Activated T-helper 2 cell treated with anti-CD3 and anti-CD28 coated beads, Interferon-gamma antibody, Interleukin-2, Interleukin-4, amounts not matched to agents 10 μg/mL and 5 μg/mL and 100 μg/mL, durations not matched to agents 14 hours and 24 hours and 36 hours (primary cell): ENCODE data around the gene HELZ. TPM values are rescaled to one million over a fixed set of nuclear protein-coding genes. Genes with fewer than 3 reads are reported as not detected.
"Not testable (repeated sequence)": the region's sequence is repeated elsewhere in the genome, so short reads cannot be mapped to it uniquely, and the experiment has no call there.

ENCODE experiments used
- DNase-seq: peaks from one replicate; pipeline ENCODE4 v3.0.0; 2021; ENCODE audit warnings: low spot score
- H3K27ac Mint-ChIP-seq: one replicate; pipeline ENCODE4 v1.8.0; 2021; ENCODE audit warnings: mixed read lengths
- H3K27me3 Mint-ChIP-seq: one replicate; pipeline ENCODE4 v1.8.0; 2021; ENCODE audit warnings: low read depth, mixed read lengths
- H3K36me3 Mint-ChIP-seq: one replicate; pipeline ENCODE4 v1.8.0; 2021; ENCODE audit warnings: low read depth, mixed read lengths
- H3K4me1 Mint-ChIP-seq: one replicate; pipeline ENCODE4 v1.8.0; 2021; ENCODE audit warnings: low read depth, mixed read lengths
- H3K4me3 Mint-ChIP-seq: one replicate; pipeline ENCODE4 v1.8.0; 2021; ENCODE audit warnings: low read depth, mild to moderate bottlenecking, moderate library complexity, mixed read lengths
- H3K9me3 Mint-ChIP-seq: one replicate; pipeline ENCODE4 v1.8.0; 2021; ENCODE audit warnings: mixed read lengths
- intact Hi-C: fragments of 100-400 bp; cut with micrococcal nuclease; formaldehyde crosslinking; loops from one replicate; pipeline ENCODE4 v1.15.1; 2023
- total RNA-seq: library from RNA; stranded (reverse); gene quantifications from 2 replicates; pipeline ENCODE4 v1.2.3, GENCODE V29; 2022

The HELZ gene
- total RNA-seq, 1 donor from 2014 or later, result 67.1 TPM

GRCh38 chr17:67139289-67139688, 105.7 kb downstream of the HELZ start:
- intact Hi-C loops, result no loop called here
- H3K27me3 Mint-ChIP-seq, result no peaks in the 10 kb centered on the region
- DNase-seq, result no peak
- H3K9me3 Mint-ChIP-seq, result peaks cover 5% of the 10 kb centered on the region
- H3K4me1 Mint-ChIP-seq, result peaks cover 27% of the 10 kb centered on the region
- peaks cover 71% of the 10 kb centered on the region for H3K36me3 Mint-ChIP-seq
- H3K4me3 Mint-ChIP-seq, result no peak overlapping the region
- H3K27ac Mint-ChIP-seq, result no peak overlapping the region

GRCh38 chr17:67138392-67138791, 106.6 kb downstream of the HELZ start:
- H3K4me1 Mint-ChIP-seq, result peaks cover 27% of the 10 kb centered on the region
- no peak for DNase-seq
- H3K27ac Mint-ChIP-seq, result no peak overlapping the region
- peaks cover 5% of the 10 kb centered on the region for H3K9me3 Mint-ChIP-seq
- intact Hi-C loops, result no loop called here
- no peak overlapping the region for H3K4me3 Mint-ChIP-seq
- H3K27me3 Mint-ChIP-seq, result no peaks in the 10 kb centered on the region
- H3K36me3 Mint-ChIP-seq, result peaks cover 65% of the 10 kb centered on the region

- peak overlapping the region; percentile 6 for H3K27ac Mint-ChIP-seq
- H3K9me3 Mint-ChIP-seq, result peaks cover 5% of the 10 kb centered on the region
Measured at GRCh38 chr17:67137860-67138259, 107.1 kb downstream of the HELZ start.

GRCh38 chr17:67137026-67137370, 108.0 kb downstream of the HELZ start:
- H3K9me3 Mint-ChIP-seq, result peaks cover 2% of the 10 kb centered on the region
- intact Hi-C loops, result no loop called here
- H3K36me3 Mint-ChIP-seq, result peaks cover 58% of the 10 kb centered on the region
- no peak for DNase-seq
- H3K27me3 Mint-ChIP-seq, result no peaks in the 10 kb centered on the region
- no peak overlapping the region for H3K4me3 Mint-ChIP-seq
- H3K4me1 Mint-ChIP-seq, result peaks cover 27% of the 10 kb centered on the region
- no peak overlapping the region for H3K27ac Mint-ChIP-seq

More at GRCh38 chr17:67137860-67138259, 107.1 kb downstream of the HELZ start:
- intact Hi-C loops, result no loop called here
- Mint-ChIP-seq H3K4me1 (peaks cover 27% of the 10 kb centered on the region), H3K27me3 (no peaks in the 10 kb centered on the region), H3K4me3 (no peak overlapping the region), H3K36me3 (peaks cover 63% of the 10 kb centered on the region)
- DNase-seq, result no peak

- no peaks in the 10 kb centered on the region for H3K27me3 Mint-ChIP-seq
- intact Hi-C loops, result no loop called here
- no peak for DNase-seq
- H3K4me3 Mint-ChIP-seq, result no peak overlapping the region
- peaks cover 56% of the 10 kb centered on the region for H3K36me3 Mint-ChIP-seq
- H3K4me1 Mint-ChIP-seq, result peaks cover 27% of the 10 kb centered on the region
- H3K27ac Mint-ChIP-seq, result no peak overlapping the region
- H3K9me3 Mint-ChIP-seq, result no peaks in the 10 kb centered on the region
Measured at GRCh38 chr17:67136191-67137025, 108.6 kb downstream of the HELZ start.

GRCh38 chr17:67133161-67133560, 111.8 kb downstream of the HELZ start:
- Mint-ChIP-seq H3K9me3 (no peaks in the 10 kb centered on the region), H3K4me1 (peaks cover 4% of the 10 kb centered on the region), H3K27ac (no peak overlapping the region), H3K4me3 (no peak overlapping the region), H3K36me3 (peaks cover 41% of the 10 kb centered on the region), H3K27me3 (no peaks in the 10 kb centered on the region)
- no peak for DNase-seq
- intact Hi-C loops, result no loop called here

- H3K27me3 Mint-ChIP-seq, result no peaks in the 10 kb centered on the region
- DNase-seq, result no peak
- intact Hi-C loops, result no loop called here
Measured at GRCh38 chr17:67132366-67132765, 112.6 kb downstream of the HELZ start.

GRCh38 chr17:67130768-67131167, 114.2 kb downstream of the HELZ start:
- no peak for DNase-seq
- intact Hi-C loops, result no loop called here
- Mint-ChIP-seq H3K27me3 (no peaks in the 10 kb centered on the region), H3K36me3 (peaks cover 26% of the 10 kb centered on the region), H3K4me3 (no peak overlapping the region), H3K4me1 (no peaks in the 10 kb centered on the region), H3K27ac (no peak overlapping the region), H3K9me3 (no peaks in the 10 kb centered on the region)

More at GRCh38 chr17:67132366-67132765, 112.6 kb downstream of the HELZ start:
- Mint-ChIP-seq H3K4me1 (no peaks in the 10 kb centered on the region), H3K4me3 (no peak overlapping the region), H3K36me3 (peaks cover 36% of the 10 kb centered on the region), H3K9me3 (no peaks in the 10 kb centered on the region), H3K27ac (no peak overlapping the region)

- intact Hi-C loops, result loop anchor here (5.0 kb wide), 1 partner anchor 362 kb away; no protein-coding TSS in a partner anchor
- no peak overlapping the region for H3K4me3 Mint-ChIP-seq
- peaks cover 3% of the 10 kb centered on the region for H3K4me1 Mint-ChIP-seq
- no peak for DNase-seq
- H3K27me3 Mint-ChIP-seq, result no peaks in the 10 kb centered on the region
- H3K36me3 Mint-ChIP-seq, result peaks cover 20% of the 10 kb centered on the region
- no peak overlapping the region for H3K27ac Mint-ChIP-seq
- H3K9me3 Mint-ChIP-seq, result no peaks in the 10 kb centered on the region
Measured at GRCh38 chr17:67129283-67129682, 115.7 kb downstream of the HELZ start.

- H3K4me3 Mint-ChIP-seq, result no peak overlapping the region
- DNase-seq, result no peak
- no peaks in the 10 kb centered on the region for H3K27me3 Mint-ChIP-seq
- H3K27ac Mint-ChIP-seq, result no peak overlapping the region
- H3K4me1 Mint-ChIP-seq, result peaks cover 3% of the 10 kb centered on the region
- no peaks in the 10 kb centered on the region for H3K9me3 Mint-ChIP-seq
- intact Hi-C loops, result loop anchor here (5.0 kb wide), 1 partner anchor 361 kb away; no protein-coding TSS in a partner anchor
- H3K36me3 Mint-ChIP-seq, result peaks cover 21% of the 10 kb centered on the region
Measured at GRCh38 chr17:67128700-67129099, 116.3 kb downstream of the HELZ start.

GRCh38 chr17:67127925-67128324, 117.1 kb downstream of the HELZ start:
- Mint-ChIP-seq H3K9me3 (no peaks in the 10 kb centered on the region), H3K27ac (no peak overlapping the region), H3K36me3 (peaks cover 21% of the 10 kb centered on the region), H3K27me3 (no peaks in the 10 kb centered on the region), H3K4me3 (no peak overlapping the region), H3K4me1 (peaks cover 4% of the 10 kb centered on the region)
- intact Hi-C loops, result loop anchor here (5.0 kb wide), 1 partner anchor 361 kb away; no protein-coding TSS in a partner anchor
- DNase-seq, result no peak

- Mint-ChIP-seq H3K27ac (no peak overlapping the region), H3K36me3 (peaks cover 26% of the 10 kb centered on the region), H3K27me3 (no peaks in the 10 kb centered on the region), H3K4me3 (no peak overlapping the region), H3K9me3 (no peaks in the 10 kb centered on the region), H3K4me1 (peaks cover 4% of the 10 kb centered on the region)
- no peak for DNase-seq
- intact Hi-C loops, result loop anchor here (5.0 kb wide), 1 partner anchor 360 kb away; no protein-coding TSS in a partner anchor
Measured at GRCh38 chr17:67126983-67127382, 118.0 kb downstream of the HELZ start.

GRCh38 chr17:67126543-67126942, 118.5 kb downstream of the HELZ start:
- not testable (repeated sequence) for H3K4me1 Mint-ChIP-seq
- intact Hi-C loops, result loop anchor here (5.0 kb wide), 1 partner anchor 359 kb away; no protein-coding TSS in a partner anchor
- peaks cover 28% of the 10 kb centered on the region for H3K36me3 Mint-ChIP-seq

More at GRCh38 chr17:67126543-67126942, 118.5 kb downstream of the HELZ start:
- not testable (repeated sequence) for H3K27me3 Mint-ChIP-seq, H3K27ac Mint-ChIP-seq, H3K4me3 Mint-ChIP-seq, DNase-seq, H3K9me3 Mint-ChIP-seq
